Stimulated activated CD8-positive, alpha-beta memory T cell treated with anti-CD3 and anti-CD28 coated beads, Interleukin-12 subunit alpha, Interleukin-12 subunit beta, amount 100 ng/mL, for 1 hour (primary cell): Measurements from ENCODE around the gene PRKCA.

Experiments used
- DNase-seq: peaks from one replicate; pipeline ENCODE4 v3.0.0-alpha.2; 2020; ENCODE audit warnings: low read depth

PRKCA gene

DNA sequence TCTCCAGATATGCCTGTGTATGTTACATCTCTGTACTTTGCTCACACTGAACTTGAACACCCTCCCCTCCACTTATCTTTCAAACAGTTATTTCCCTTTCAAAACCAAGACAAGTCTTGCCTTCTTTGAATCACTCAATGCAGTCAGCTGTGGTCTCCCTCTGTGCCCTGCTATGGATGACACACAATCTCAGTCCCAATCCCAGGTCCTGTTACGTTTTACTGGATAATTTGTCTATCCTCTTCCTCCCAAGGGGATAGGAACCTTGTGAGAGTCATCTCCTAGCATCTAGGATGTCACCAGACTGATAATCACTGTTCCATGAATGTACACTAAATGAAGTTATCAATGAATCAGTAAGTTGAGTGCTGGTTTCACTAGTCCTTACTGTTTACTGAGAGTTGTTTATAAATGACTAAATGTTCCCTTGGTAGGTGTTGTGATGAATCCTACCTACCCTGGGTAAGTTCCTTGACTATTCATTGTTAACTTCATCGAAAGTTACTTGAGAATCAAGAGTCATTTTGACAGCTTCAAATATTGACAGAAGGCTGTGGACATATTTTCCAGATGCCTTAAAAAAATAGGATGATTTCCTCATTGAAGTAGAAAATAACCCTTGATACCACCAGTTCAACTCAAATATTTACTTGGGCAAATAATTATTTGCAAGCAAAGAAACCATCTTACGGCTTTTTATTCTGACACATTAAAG lies 244.9 kb downstream of the PRKCA start:
- no peak for DNase-seq

DNA sequence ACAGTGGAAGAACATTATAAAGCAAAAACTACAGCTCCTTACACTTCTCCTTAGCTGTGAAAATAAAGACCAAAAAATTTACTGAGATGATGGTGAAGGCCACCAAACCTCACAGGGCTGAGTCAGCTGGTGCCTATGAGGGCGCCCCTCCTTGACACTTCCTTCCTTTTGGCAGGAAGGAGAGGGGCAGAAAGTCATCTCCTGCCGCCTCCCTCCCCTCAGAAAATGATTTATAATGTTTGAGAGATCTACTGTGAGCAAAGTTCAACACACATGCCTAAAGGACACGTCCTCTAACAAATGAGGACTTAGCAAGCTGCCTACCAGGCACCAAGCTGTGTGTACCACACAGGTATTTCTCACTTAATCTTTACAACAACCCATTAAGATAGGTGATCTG lies 245.7 kb downstream of the PRKCA start:
- DNase-seq: peak; percentile 26

DNA sequence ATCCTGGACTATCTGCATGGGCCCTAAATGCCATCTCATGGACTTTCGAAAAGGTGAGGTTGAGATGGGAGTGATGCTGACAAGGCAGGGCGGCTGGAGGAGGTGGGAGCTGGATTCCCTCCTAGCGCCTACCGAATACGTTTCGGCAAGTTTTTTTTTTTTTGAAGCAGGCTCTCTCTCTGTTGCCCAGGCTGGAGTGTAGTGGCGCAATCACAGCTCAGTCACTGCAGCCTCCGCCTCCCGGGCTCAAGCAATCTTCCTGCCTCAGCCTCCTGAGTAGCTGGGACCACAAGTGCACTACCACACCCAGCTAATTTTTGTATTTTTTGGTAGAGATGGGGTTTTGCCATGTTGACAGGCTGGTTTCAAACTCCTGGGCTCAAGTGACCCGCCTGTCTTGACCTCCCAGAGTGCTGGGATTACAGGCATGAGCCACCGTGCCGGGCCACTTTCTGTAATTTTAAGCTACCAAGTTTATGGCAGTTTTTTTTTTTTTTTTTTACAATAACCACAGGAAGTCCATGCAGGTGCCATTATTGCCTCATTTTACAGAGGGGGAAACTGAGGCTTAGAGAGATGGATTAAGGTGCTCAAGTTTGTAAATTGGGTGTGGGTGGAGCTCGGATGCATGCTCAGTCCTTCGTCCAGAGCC lies 246.4 kb downstream of the PRKCA start:
- DNase-seq: no peak

DNA sequence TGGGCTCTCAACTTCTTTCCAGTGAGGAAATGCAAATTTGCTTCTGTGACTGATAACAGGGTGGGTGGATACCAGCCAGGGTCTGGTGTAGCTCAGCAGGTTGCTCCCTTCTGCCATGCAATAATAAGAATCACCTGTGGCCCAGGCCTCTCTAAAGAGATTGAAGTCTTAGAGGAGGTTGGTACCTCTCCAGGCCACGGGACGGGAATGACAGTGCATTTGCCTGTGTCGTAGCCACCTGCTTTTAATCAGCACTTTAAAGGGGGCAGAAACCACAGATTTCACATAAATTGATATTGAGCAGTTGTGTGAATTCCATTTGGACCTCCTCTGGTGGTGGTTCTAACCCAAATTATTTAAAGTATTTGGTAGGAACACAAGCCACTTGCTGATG lies 246.9 kb downstream of the PRKCA start:
- DNase-seq: no peak

DNA sequence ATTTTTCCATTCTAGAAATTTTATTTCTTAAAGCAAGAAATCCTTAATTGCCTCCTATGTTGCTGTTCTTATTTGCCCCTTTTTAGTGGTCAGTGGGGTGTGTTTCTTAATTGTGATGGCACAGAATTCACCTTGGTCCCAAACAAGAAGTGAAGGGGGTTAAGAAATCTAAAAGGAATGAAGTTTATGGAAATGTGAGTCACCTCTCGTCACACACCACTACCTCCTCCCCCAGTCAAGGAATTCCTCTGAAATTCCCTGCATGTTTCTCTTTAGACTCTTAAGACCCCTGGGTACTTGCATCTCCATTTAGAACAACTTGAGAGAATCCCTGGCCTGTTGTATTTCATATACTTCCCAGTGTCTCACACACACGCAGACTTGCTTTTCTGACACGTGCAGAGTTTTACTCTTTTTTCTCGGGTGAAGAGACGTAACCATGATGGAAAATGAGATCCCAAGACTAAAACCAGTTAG lies 247.4 kb downstream of the PRKCA start:
- no peak for DNase-seq

DNA sequence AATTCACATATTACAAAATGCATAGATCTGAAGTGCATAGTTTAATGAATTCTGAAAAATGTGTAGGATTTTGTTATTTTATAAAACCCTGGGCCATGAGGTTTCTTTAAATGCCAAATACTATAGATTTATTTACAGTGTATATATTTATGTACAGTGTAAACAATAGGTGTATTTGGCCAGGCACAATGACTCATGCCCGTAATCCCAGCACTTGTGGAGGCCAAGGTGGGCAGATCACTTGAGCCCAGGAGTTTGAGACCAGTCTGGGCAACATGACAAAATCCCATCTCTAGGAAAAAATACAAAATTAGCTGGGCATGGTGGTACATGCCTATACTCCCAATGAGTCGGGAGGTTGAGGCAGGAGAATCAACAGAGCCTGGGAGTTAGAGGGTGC lies 249.4 kb downstream of the PRKCA start:
- no peak for DNase-seq

DNA sequence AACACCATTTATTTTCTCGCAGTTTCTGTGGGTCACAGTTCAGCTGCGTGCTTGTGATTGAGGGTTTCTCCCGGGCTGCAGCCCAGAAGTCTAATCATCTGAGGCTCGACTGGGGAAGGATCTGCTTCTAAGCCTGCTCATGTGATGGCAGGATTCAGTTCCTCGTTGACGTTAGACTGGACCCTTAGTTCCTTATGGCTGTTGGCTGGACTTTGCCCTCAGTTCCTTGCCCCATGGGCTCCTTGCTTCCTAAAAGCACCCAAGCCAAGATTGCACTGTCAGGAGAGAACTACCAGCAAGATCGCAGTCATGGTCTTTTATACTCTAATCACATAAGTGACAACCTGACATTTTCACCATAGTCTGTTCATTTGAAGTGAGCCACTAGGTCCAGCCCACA lies 250.0 kb downstream of the PRKCA start:
- no peak for DNase-seq

DNA sequence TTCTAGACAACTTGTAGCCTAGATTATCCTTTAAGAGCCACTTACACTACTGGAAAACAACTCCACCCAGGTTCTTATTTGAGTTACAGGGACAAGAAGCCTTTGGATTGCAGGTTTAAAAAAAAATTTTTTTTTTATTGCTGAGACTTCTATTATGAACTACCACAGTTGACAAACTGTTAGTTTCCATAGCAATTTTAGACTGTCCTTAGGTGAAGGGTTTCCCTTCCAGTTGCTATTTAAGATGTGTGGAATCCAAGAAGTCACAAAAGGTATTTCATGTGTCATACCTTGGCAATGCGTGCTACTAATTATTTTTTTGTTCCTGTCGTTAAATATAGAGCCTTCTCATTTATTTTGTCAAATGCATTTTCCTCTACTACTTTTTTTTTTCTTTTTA lies 253.2 kb downstream of the PRKCA start:
- no peak for DNase-seq

DNA sequence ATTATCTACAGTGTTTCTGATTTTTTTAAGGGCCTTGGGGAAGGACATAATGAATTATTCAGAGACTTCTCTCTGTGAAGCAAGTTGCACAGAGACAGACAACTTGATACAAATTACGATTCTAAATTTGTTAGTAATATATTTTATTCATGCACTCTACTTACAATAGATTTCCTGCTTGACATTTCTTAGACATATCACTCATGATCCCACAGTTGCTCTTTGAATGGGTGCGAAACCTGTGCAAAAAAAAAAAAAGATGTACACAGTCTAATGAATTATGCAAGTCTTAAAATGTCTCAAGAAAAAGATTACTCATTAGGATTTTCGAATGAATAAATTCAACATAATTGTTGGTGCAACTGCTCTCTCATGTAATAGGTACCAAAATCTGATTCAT lies 254.8 kb downstream of the PRKCA start:
- DNase-seq: no peak

DNA sequence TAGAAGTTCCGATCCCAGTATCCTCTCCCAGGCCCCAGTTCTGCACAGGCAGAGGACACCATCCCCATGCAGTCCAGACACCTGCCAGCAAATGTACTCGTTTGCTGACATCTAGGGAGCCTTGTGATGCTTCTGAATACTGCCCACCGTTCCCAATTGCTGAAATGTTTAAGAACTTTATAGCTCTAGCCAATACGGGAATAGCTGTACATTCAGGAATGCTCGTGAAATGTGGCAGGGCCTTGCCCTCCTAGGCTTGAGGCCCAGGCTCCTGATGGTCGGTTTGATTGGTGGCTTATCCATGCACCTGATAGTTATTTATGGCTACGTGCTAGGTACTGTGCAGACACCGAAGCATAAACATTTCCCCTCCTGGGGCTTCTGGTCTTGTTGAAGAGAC lies 255.5 kb downstream of the PRKCA start:
- DNase-seq: no peak

DNA sequence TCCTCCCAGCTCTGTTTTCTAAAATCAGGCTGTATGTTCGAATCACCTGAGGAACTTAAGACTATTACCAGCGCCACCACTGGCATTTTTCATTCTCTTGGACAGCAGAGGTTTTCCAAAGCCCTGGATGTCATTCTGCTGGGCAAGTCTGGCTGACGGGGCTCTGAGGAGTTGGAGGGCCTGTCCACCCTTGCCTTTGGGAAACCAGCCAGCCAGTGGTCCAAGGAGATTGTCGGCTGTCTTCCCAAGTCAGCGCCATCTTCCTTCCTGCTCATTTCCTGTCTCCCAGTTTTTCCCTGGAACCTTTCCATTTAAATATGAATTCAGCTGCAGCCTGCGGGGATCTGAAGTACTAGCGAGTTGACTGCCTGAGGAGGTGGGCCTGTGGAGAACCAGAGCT lies 258.3 kb downstream of the PRKCA start:
- no peak for DNase-seq

DNA sequence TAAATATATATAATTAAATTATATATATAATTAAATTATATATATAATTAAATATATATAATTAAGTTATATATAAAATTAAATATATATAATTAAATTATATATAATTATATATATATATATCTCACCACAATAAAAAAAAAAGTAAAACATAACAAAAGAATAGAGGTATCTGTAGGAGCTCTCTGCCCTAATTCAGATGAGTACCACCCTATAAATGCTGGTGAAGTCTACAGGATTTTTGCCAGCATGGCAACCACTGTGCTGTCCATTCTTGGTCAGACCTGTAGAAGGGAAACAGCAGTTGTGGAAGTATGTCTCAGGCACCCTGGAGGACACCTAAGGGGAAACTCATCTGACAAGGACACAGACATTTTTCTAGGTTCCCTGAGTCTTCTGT lies 259.7 kb downstream of the PRKCA start:
- DNase-seq: no peak

DNA sequence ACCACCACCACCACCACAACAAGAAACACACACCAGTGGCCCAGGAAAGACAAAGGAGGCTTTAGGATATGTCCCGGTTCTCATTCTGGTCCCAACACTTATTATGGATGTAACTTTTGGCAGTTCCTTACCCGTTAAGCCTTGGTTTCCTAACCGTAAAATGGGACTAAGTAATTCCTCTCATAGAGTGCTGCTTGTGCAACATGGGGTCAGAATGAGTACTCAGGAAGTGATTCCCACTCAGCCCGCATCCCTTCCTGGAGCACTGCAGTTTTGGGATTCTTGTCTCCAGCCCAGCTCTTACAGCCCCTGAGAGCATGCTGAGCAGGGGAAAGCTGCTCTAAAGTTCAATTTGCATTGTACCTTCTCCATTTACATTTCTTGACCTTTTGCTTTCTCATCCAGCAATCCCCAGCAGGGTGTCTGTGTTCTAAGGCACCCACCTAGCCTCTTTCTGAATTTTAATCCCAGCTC lies 262.6 kb downstream of the PRKCA start:
- DNase-seq: no peak

DNA sequence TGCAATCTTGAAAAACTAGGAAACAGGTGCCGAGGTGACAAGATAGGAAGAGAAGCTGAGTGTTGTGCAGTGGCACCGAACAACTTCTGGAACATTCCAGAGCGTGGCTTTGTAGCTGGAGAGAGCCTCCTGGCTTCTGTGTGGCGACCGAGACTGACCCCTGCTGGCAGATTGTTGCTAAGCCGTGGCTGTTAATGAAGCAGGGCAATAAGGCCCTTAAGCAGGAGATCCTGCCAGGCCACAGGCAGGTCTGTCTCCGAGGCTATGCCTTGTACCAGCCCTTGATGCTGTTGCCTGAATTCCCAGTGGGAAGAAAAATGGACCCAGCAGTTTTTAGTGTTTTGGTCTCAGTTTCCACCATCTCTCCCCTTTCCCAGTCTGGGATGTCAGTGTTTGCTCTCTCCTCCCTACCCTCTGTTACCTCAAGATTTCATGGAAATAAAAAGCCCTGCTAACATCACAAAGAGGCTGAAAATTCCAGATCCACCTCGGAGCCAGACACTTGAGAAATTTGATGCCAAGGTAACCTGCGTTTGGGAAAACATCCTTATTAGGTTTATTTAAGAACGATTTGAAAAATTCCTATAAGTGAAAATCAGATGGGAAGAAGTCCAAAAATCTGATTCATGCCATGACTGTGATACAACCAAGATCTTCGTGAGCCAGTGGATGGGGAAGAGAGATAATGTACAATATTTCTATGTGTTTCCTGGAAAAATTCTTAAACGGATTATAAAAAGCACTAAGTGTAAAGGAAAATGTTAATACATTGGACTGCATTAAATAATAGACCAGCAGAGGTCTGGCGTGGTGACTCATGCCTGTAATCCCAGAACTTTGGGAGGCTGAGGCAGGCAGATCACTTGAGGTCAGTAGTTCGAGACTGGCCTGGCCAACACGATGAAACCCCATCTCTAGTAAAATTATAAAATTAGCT lies 265.1 kb downstream of the PRKCA start:
- peak; percentile 73 for DNase-seq

DNA sequence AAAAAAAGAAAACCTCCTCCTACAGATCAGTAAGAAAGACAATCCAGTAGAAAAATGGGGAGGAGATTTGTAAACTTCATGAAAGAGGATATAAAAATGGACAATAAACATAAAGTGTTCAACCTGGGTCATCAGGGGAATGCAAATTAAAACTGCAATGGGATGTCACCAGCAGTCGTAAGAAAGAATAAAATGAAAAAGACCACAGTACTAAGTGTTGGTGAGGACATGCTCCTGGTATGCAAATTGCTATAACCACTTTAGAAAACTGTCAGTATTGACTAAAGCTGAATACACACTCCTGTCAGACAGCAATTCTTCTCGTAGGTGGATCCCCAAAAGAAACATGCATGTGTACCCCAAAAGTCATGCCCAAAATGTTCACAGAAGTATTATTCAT lies 267.2 kb downstream of the PRKCA start:
- no peak for DNase-seq

DNA sequence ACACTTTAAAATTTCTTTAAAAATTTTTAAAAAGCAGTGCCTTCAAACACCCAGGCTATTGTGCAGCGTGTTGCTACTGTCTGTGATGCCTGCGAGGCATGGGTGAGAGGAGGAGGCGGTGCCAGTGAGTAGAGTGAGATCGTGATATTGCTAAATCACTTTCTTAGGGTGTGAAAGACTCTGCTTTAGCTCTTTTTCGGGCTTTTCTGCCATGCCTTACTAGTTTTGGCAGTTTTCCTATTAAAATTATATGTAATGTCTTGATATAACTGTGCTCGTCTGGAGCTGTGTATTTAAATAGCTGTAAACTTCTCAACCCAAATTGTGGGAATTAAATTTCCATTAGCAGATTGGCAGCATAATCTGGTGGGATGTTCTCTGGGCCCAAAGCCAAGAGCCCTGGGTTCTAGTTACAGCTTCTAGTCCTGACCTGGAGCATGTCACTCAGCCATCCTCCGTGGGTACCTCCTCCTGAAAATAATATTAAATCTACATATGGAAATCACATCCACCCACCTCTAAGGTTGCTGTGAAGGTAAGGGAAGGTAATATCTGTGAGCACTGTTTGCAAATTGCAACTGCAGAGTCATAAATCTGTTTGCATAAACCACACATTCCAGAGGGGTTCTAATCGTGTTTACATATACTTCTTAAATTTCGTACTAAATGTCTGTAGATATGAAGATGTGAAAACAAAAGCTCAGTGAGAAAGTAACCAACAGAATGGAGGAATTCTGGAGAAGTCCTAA lies 268.2 kb downstream of the PRKCA start:
- no peak for DNase-seq

DNA sequence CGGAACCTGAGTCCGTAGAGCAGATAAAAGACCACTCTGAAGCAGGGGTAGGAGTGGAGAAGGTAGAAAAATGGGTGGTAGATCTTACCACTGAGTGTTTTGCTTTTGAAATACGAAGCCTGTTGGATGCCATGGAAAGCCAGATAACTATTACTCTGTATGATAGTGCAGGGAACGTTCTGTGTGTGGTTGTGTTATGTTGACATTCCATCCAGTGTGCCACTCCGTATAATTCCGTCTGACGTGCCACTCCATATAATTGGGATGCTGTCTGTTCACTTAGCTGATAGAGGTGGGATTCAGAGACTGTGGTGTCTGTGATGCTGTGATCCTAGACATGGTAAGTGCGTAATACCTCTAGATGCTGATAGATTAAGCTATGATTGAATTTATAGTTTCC lies 269.3 kb downstream of the PRKCA start:
- DNase-seq: no peak

DNA sequence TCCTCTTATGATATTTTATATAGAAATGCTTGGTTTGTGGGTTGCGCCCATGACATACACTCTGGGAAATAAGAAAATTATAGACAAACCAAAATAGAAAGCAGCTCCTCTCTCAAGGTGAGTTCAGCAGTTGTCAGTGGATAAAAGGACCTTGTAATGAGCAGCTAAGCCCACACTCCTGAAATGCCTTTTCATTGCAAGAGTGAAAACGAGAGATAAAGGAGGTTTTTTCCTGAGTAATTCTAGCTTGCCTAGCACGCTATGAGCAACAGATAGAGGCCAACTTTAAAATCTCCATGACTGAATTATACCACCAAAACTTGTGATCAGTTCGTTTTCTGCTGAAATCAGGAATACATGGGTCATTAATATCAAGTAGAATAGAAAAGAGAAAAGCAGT lies 270.7 kb downstream of the PRKCA start:
- no peak for DNase-seq

DNA sequence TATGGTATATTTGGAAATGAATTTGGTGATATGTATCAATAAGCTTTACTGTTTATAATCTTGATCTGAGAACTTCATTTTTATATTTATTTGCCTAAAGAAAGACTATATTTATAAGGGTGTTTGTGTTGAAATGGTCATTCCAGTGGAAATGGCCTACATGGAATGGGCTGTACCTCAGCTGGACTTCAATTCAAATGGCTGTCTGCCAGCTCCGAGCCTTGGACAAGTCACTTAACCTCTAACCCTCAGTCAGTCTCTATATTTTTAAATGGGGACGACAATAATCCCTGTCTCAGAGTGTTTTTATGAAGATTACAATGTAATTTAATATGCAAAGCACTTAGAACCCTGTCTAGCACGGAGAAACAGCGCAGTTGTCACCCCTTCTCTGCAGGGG lies 271.7 kb downstream of the PRKCA start:
- no peak for DNase-seq

DNA sequence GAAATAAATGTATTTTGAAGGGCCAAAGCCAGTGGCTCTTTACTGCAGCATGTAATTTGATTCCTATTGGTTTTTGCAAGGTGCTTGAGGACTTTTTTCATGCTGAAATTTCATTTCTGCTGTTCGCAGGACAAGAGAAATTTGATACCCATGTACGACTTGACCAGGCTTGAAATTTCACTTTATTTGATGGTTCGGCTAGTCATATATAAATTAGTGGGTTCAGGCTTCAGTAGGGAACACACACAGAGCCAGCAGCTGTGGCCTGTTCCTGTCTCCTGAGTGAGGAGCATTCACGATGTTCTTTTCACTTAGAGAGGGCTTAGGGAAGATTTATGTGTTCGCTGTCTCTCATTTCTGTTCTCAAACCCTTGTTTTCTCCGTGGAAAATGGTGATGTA lies 274.1 kb downstream of the PRKCA start:
- no peak for DNase-seq

DNA sequence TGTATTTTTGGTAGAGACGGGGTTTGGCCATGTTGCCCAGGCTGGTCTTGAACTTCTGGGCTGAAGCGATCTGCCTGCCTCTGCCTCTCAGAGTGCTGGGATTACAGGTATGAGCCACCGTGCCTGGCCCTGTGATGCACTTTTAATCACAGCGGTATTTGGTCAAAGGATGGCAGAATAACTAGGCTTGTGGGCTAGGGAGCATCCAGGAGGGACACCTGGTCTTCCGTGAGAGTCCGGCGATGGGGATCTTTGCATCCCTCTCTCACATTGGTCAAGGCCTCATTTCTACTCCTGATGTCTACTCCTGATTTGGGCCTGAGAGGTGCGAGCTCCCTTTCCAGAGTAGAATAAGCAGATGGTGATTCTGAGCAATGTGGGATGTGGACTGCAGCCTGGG lies 274.6 kb downstream of the PRKCA start:
- DNase-seq: no peak
